ENCODE results near the gene TRIM46. TPM values are rescaled to one million over a fixed set of nuclear protein-coding genes. Genes with fewer than 3 reads are reported as not detected.
"Not testable (repeated sequence)": the region's sequence is repeated elsewhere in the genome, so short reads cannot be mapped to it uniquely, and the experiment has no call there.

The TRIM46 gene
- total RNA-seq, 1 experiment from 2014 or later: 0.14 TPM

DNA sequence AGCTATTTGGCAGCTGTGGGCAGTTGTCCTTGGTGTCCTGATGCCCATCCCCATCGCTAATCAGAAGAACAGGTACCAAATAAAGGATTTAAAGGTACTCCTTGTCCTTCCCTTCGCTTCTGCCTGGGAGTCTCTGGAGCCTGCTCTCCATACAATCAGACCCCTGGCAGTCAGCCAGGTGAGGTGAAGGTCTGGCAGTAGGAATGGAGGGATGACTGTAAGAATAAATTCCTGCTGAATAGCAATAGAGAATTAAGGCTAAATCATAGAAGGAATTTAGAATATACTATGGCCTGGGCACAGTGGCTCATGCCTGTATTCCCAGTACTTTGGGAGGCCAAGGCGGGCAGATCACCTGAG lies 24.9 kb downstream of the TRIM46 start:
- in situ Hi-C loops (cut with HindIII; ENCODE audit: low sequenced_read_pairs): no loop called here
- no peak for DNase-seq (ENCODE audit: low spot score)

DNA sequence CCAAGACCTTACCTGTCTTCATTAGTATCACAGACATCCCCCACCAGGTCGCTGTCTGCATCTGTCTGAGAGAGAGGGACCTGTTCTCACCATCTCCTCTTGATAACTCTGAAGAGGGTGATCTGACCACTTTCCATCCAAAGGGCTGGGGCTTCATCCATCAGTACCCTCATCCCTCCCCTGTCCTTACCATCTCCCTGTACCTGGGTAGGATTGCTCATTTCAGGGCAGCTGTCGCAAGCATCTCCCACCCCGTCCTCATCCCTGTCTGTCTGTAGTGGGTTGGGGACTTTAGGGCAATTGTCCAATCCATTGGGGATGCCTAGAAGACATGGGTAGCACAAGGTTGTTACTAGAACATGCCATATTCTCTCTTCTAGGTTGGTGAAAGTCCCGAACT lies 26.1 kb downstream of the TRIM46 start:
- in situ Hi-C loops (cut with HindIII; ENCODE audit: low sequenced_read_pairs): no loop called here
- DNase-seq (ENCODE audit: low spot score): no peak

DNA sequence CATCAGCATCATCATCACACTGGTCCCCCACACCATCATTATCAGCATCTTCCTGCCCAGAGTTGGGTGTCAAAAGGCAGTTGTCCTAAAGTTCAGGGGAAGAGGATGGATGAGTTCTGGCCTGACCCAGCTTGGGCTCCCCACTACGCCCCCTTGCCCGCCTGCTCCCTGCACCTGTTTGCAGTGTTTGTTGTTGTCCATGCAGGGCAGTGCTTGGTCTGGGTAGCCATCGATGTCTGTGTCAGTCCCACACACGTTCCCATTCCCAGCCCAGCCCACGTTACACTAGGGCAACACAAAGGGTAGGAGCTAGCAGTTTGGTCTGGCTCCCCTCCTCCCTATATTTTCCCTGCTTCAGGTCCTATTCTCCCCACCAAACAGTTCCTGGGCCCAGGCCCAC lies 27.3 kb downstream of the TRIM46 start:
- DNase-seq (ENCODE audit: low spot score): no peak
- in situ Hi-C loops (cut with HindIII; ENCODE audit: low sequenced_read_pairs): no loop called here

DNA sequence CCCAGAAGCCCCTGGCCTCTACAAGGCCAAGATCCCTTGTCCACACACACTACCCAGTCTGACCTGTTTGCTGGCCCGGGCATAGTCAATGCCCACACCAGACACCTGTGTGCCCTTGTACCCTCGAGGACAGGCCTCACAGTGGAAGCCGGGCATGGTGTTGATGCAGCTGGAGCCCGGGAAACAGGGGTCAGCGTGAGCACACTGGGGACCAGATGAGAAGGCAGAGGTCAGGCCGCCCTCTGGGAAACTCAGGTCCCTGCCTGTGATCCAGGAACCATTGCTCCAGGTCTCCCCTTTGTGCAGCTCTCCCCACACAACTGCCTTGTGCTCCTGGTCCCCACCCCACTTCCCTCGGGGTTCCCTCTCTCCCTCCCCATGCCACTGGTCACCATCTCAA lies 28.5 kb downstream of the TRIM46 start:
- in situ Hi-C loops (cut with HindIII; ENCODE audit: low sequenced_read_pairs): no loop called here
- DNase-seq (ENCODE audit: low spot score): no peak

DNA sequence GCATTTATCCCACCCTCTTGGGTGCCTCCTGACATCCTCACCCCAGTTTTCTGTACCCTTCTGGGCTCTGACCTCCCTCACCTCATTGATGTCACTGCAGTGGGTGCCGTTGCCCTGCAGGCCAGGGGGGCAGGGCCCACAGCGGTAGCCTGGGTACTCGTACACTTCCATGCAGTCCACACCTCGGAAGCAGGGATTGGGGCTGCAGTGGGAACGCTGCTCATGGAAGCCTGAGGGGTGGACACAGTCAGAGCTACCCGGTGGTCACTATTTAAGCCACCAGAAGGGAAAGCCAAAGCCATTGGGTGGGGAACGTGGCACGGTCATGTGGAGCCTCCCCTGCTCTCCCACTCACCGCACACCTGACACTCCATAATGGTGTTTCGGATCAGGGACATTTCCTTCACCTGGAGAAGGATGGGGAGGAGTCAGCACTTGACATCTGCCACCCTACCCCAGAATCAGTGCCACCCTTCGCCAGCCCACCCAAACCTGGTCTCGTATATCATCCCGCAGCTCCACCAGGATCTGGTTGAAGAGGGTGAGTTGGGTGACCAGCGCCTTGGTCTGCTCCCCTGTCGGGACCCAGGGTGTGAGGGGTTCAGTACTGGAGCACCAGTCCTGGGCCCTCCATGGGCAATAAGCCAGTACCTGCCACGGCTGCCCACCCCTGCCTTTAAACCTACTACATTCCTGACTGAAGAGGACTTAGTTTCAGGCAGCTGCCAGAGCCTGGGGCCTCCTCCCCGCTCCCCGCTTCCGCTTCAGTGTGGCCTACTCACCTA lies 29.3 kb downstream of the TRIM46 start:
- DNase-seq (ENCODE audit: low spot score): no peak
- in situ Hi-C loops (cut with HindIII; ENCODE audit: low sequenced_read_pairs): no loop called here

DNA sequence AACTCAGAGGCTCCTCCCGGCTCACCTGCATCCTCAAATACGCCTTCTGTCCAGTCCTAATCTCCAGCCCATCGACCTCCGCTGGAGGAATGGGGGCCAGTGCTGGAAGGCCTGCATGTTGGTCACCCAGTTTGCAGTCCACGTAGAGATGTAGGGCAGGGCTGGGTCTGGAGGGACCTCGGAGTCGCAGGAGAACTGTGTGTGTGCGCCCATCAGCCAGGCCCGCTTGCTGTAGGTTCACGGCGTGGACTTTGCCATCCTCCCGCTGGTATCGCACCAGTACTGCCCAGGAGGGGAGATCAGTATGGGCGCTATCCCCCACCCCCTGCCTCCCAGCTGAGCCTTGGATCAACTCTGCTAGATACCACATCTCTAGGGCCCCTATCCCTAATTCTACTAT lies 31.4 kb downstream of the TRIM46 start:
- DNase-seq (ENCODE audit: low spot score): no peak
- in situ Hi-C loops (cut with HindIII; ENCODE audit: low sequenced_read_pairs): no loop called here

DNA sequence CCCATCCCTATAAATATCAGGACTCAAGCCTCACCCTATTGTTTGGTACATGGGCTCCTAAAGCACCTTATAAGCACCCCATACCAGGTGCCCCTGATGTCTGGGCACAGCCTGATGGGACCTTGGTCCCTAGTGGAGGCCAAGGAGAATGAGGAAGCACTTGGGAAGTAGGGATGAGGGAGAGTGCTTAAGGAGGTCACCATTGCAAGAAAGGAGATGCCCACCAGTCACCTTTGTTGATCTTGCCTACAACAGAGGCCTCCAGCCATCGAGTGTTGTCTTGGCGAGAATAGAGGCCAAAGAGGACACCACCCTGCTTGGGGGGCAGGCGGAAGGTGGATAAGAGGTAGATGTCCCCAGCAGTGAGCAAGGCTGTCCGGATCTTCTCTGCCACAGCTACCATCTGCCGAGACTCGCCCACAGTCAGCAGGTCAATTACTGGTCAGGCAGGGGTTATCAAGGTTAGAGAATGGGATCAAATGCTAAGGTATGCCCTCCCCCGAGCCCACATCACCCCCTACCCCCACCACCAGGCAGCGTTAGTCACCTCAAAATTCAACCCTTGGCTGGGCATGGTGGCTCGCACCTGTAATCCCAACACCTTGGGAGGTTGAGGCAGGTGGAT lies 32.4 kb downstream of the TRIM46 start:
- in situ Hi-C loops (cut with HindIII; ENCODE audit: low sequenced_read_pairs): no loop called here
- no peak for DNase-seq (ENCODE audit: low spot score)

DNA sequence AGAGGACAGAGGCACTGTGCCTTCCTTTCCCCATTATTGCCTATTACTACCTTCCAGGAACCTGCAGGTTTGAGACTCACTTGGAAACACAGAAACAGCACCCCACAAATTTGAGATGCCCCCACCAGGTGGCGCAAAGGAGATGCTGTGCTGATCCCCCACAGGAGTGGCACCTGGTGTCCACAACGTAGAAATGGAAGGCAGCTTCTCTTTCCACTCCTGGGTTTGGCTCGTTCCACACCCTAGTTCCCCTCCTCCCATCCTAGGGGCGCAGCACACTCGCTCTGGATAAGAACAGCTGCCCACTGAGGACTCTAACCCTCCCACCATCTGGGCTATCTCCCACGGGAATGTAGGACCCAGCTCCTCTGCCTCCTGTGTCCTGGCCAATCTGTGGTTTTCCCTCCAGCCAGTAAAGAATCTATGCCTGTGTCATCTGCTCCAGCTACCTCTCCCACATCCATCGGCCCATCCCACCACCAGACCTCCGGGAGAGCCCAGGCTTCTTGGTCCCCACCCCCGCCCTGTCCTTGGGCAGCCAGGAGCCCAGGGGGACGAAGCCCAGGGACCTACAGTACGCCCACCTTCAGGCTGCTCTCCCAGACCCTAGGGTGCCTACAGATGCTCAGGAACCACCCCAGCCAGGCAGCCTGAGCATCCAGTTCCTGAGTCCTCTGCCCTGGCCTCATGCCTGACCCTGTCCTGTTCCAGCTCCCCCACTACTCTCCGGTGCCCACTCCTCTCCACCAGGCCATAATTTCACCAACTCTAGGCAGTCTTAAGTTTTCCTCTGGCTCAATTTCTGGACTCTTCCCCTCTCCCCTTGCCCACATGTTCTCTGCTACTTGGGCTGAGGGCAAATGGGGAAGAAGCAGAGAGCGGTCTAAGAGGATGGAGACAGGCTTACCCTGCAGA lies 33.5 kb downstream of the TRIM46 start:
- in situ Hi-C loops (cut with HindIII; ENCODE audit: low sequenced_read_pairs): no loop called here

DNA sequence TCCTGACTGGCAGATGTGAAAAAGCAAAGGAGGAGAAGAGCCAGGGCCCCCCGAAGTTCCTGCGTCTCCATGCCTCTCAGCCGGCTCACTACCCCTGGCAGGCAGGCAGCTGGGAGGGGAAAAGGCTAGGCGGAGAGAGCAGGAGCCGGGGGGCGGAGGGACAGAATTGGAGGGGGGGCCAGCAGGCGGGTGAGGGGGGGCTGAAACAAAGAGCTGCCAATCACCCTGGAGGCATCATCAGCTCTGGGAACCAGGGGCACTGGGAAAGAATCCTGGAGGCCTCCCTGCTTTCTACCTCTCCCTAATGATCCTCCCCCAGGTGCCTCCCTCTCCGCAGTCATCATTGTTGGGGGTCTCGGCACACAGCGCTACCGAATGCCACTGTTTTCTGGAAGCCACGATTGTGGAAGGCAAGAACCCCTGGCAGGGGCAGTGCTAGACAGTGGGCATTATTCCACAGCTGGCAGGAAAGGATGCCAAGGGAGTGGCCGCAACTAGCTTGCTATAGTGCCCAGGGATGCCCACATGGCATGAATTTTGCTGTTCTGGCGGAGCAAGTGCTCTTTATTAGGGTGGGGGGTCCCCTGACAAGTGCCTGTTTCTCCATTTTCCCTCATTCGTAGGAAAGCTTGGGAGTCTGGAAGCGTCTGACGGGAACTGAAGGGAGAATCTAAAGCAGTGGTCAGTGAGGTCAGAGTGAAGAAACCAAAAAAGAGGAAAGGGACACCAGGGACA lies 34.3 kb downstream of the TRIM46 start, which contains the start of gene THBS3:
Gene THBS3, minus strand, starts transcription at position 92 of the 735 bp plus-strand sequence. Its CDS starts 21 bp downstream, at position 71.
- DNase-seq (ENCODE audit: low spot score): peak; percentile 36
- in situ Hi-C loops (cut with HindIII; ENCODE audit: low sequenced_read_pairs): no loop called here

More for the DNA sequence above, 33.5 kb downstream of the TRIM46 start:
- DNase-seq (ENCODE audit: low spot score): peak; percentile 84

DNA sequence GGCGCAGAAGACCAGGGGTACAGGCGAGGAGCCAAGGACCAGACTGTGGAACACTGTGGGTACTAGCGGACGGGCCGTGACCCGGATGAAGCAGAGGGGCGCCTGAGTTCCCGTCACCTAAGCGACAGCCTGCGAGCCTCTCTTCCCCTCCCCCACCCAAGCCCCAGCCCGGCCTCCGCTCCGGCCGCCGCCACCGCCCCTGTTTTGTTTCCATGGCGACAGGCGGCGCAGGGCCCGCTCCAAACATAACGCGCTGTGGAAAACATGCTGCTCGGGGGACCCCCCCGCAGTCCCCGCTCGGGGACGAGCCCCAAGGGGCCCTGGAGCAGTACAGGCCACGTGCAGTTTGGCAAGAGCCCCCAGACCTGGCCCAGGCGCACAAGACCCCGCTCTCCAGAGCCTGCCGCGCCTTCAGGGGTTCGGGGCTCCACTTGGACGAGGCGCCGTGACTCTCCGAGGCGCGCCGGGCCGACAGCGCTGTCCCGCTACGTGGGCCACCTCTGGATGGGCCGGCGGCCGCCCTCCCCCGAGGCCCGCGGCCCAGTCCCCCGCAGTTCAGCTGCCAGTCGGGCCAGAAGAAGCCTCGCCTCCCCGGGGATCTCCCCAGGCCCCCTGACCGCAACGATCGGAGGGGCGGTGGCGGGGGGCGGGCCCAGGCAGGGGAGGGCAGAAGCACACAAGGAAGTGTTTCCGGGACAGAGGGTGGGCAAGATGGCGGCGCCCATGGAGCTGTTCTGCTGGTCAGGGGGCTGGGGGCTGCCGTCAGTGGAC lies 35.1 kb downstream of the TRIM46 start, which contains the start of gene MTX1:
Gene MTX1, plus strand, starts transcription at position 155 of the 771 bp plus-strand sequence. Its CDS starts 110 bp downstream, at position 265.
- in situ Hi-C loops (cut with HindIII; ENCODE audit: low sequenced_read_pairs): no loop called here
- peak; percentile 84 for DNase-seq (ENCODE audit: low spot score)

DNA sequence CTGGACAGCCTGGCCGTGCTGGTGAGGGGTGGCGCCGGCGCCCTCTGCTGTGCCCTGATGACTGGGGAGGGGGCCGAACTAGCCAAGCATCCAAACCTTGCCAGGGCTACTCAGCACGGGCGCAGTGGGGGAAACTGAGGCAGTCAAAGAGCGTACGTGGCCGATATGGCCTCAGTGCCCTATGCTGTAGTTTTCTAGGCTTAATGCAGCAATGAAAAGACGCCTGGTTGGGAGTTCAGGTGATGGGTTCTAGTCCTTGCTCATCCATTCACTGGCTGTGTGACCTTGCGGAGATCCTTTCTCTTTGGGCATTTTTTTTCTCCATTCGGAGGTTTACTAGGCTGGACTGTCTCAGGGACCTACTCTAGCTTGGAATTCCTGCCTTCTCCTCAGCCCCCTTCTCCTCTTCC lies 35.7 kb downstream of the TRIM46 start:
- in situ Hi-C loops (cut with HindIII; ENCODE audit: low sequenced_read_pairs): no loop called here
- DNase-seq (ENCODE audit: low spot score): no peak

DNA sequence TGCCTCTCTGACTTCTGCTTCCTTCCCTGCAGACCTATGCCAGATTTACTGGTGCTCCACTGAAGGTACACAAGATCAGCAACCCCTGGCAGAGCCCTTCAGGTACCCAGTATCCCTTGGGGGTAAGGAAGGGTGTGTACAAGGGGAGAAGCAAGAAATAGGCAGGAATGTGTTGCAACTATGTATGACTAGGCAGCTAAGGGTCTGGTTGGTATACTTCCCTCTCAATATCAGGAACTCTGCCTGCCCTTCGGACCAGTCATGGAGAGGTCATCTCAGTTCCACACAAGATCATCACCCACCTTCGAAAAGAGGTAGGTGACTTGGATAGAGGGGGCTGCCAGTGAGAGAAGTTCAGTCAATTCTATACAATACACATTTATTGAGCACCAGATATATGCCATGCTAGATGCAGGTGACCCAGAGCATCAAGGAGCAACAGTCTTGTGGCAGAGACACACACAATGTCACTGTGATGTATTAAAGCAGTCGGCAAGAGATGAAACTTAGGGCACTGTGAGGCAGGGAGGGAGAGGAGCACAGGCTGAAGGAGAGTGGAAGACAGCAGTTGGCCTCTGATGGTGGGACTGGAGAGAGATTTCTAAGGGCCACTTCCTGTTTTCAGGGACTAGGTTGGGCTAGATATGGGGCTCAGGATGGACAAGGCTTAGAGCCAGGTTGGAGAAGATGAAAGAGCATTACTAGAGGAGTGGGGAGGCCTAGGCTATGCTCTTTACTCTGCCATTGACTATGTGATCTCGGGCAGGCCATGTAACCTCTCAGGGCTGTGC lies 36.9 kb downstream of the TRIM46 start:
- DNase-seq (ENCODE audit: low spot score): no peak
- in situ Hi-C loops (cut with HindIII; ENCODE audit: low sequenced_read_pairs): no loop called here

DNA sequence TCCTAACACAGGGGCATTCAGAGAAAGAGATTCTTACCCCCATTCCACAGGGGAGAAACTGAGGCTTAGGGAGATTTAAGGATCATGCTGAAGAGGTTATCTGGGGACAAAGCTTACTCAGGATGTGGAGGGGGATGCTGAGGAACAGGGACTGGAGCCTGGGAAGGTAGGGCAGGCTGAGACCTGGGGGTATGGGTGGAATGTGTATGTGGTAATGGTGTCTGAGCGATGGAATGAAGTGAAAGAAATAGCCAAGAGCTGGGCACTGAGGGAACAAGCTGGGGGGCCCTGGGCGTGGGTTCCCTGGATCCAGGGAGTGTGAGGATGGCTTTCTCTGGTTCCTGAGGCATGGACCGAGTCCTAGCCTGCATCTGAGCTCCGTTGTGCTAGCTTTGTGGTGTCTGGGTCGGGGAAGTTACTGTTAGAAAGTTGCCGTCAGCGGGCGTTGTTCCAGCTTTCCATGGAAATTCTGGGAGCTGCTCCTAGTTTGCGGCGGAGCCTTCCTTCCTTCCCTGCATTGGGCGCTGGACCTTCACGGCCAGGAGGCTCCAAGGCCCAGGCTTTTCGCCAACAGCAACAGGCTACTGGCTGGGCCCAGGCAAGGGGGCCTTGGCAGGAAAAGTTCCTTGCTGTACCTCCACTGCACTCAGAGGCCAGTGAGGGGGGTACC lies 37.9 kb downstream of the TRIM46 start:
- in situ Hi-C loops (cut with HindIII; ENCODE audit: low sequenced_read_pairs); DNase-seq (ENCODE audit: low spot score): not testable (repeated sequence)

DNA sequence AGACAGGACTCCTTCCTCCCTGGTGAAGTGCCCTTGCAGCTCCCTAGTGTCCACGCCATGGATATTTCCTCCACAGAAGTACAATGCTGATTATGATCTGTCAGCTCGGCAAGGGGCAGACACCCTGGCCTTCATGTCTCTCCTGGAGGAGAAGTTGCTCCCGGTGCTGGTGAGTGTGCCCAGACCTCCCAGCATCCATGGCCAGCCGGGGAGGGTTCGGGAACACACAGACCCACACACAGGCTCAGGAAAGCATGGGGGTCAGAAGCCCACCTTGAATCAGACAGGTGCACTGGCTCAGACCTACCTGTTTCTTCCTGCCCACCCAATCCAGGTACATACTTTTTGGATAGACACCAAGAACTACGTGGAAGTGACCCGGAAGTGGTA lies 38.4 kb downstream of the TRIM46 start:
- in situ Hi-C loops (cut with HindIII; ENCODE audit: low sequenced_read_pairs); DNase-seq (ENCODE audit: low spot score): not testable (repeated sequence)

DNA sequence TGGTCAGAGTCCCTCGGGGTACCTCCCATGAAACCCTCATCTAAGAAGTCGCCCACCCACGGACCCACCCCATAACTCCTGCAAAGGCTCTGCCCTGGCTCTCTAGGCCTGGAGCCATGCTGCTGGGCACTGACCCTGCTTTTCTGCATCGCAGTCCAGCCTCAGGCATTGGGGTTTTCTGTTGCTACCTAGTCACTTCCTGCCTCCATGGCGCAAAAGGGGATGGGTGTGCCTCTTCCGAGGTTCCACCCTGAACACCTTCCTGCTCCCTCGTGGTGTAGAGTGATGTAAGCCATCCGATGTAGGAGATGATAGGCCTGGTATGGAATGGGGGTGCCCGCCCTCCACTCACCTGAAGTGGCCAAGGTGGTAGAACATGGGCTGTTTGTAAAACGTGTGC lies 41.1 kb downstream of the TRIM46 start:
- DNase-seq (ENCODE audit: low spot score); in situ Hi-C loops (cut with HindIII; ENCODE audit: low sequenced_read_pairs): not testable (repeated sequence)

DNA sequence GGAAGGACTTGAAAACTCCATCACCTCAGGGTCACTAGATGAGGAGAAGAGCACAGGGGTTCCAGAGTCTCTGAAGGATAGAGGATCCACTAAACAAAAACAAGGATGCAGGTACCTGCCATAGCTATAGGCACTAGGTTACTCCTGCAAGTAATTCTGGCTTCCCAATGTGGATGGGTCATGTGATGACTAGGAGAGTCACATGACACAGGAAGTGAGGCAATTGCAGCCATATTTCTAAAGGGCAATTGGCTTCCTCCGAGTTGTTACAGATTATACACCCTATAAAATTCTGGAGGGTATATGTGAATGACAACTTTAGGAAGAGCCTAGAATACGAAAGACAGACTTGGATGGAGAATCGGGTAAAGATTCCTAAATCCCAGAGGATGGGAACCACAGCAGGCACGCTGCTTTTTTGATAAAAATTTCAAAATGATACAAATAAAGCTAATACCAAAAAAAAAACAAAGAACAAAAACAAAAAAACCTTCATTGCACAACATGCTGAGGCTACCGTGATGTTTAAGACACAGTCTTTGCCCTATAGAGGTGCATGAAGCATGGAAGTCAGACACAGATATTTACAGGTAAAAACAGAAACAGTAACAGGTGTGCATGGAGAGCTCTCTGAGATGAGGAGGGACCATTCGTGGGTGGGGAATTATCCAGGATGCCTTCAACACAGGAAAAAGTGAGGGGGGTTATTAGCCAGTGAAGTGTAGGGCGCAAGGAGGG lies 45.4 kb downstream of the TRIM46 start:
- in situ Hi-C loops (cut with HindIII; ENCODE audit: low sequenced_read_pairs): no loop called here
- DNase-seq (ENCODE audit: low spot score): peak; percentile 94

All from G401 (cell line).